Mesenchymal stem cell (in vitro differentiated cells and primary cell): ENCODE data around the gene SLC25A21.

Experiments
- DNase-seq: peaks from one replicate; pipeline ENCODE4 v3.0.0-alpha.2; 2013
- H2AFZ ChIP-seq: one replicate; pipeline ENCODE4 v1.6.1; 2013; ENCODE audit warnings: low read depth, mild to moderate bottlenecking, control low read depth, inconsistent platforms, low read length, moderate library complexity
- H2AK5ac ChIP-seq: 2 replicates; pipeline ENCODE4 v1.6.1; 2013; ENCODE audit warnings: low read length, moderate library complexity, mild to moderate bottlenecking, inconsistent platforms; ENCODE audit not compliant: severe bottlenecking
- H2BK120ac ChIP-seq: one replicate; pipeline ENCODE4 v1.6.1; 2013; ENCODE audit warnings: low read depth, mild to moderate bottlenecking, inconsistent platforms, low read length, moderate library complexity
- H2BK12ac ChIP-seq, 2 experiments: one replicate each; pipeline ENCODE4 v1.6.1; 2013; ENCODE audit warnings: inconsistent platforms in 2 of 2, low read length in 2 of 2, mild to moderate bottlenecking in 2 of 2, moderate library complexity in 2 of 2, control low read depth in 1 of 2
- H2BK15ac ChIP-seq: one replicate; pipeline ENCODE4 v1.6.1; 2013; ENCODE audit warnings: mild to moderate bottlenecking, low read depth, inconsistent platforms; ENCODE audit not compliant: poor library complexity, severe bottlenecking
- H2BK5ac ChIP-seq: 2 replicates; pipeline ENCODE4 v1.6.1; 2013; ENCODE audit warnings: low read depth, mild to moderate bottlenecking, low read length, control low read depth, inconsistent platforms; ENCODE audit not compliant: poor library complexity, severe bottlenecking
- H3K14ac ChIP-seq, 2 experiments: one replicate each; pipeline ENCODE4 v1.6.1; 2013; ENCODE audit warnings: inconsistent platforms in 2 of 2, low read length in 2 of 2, control low read depth in 1 of 2, mild to moderate bottlenecking in 1 of 2, moderate library complexity in 1 of 2
- H3K18ac ChIP-seq, 2 experiments: one replicate each; pipeline ENCODE4 v1.6.1; 2013; ENCODE audit warnings: inconsistent platforms in 2 of 2, low read length in 2 of 2, control low read depth in 1 of 2, low read depth in 1 of 2, mild to moderate bottlenecking in 1 of 2
- H3K23ac ChIP-seq, 2 experiments: one replicate each; pipeline ENCODE4 v1.6.1; 2013; ENCODE audit warnings: inconsistent platforms in 2 of 2, low read length in 2 of 2, mild to moderate bottlenecking in 2 of 2, moderate library complexity in 2 of 2, control low read depth in 1 of 2
- H3K27ac ChIP-seq: 2 replicates; pipeline ENCODE4 v1.5.1; 2013; ENCODE audit warnings: mild to moderate bottlenecking, moderate library complexity, low read length, control low read depth, inconsistent platforms; ENCODE audit not compliant: poor library complexity, severe bottlenecking
- H3K27me3 ChIP-seq, 2 experiments: 2 replicates each; pipeline versions ENCODE4 v1.6.1 to v1.7.0; 2013; ENCODE audit warnings: low read length in 2 of 2, mild to moderate bottlenecking in 2 of 2, moderate library complexity in 2 of 2, control low read depth in 1 of 2, inconsistent platforms in 1 of 2; ENCODE audit not compliant: control insufficient read depth in 1 of 2, insufficient read depth in 1 of 2
- H3K36me3 ChIP-seq, 2 experiments: 2 replicates each; pipeline versions ENCODE4 v1.6.1 to v1.7.0; 2013; ENCODE audit warnings: low read length in 2 of 2, control low read depth in 1 of 2, inconsistent platforms in 1 of 2, low read depth in 1 of 2, mild to moderate bottlenecking in 1 of 2; ENCODE audit not compliant: insufficient read depth in 2 of 2, control insufficient read depth in 1 of 2
- H3K4ac ChIP-seq, 2 experiments: one replicate each; pipeline ENCODE4 v1.6.1; 2013; ENCODE audit warnings: inconsistent platforms in 2 of 2, low read length in 2 of 2, mild to moderate bottlenecking in 2 of 2, moderate library complexity in 2 of 2, control low read depth in 1 of 2, low read depth in 1 of 2
- H3K4me1 ChIP-seq: 2 replicates; pipeline ENCODE4 v1.6.1; 2013; ENCODE audit warnings: low read depth, low read length, control low read depth; ENCODE audit not compliant: control insufficient read depth, insufficient read depth
- H3K4me2 ChIP-seq: 2 replicates; pipeline ENCODE4 v1.6.1; 2013; ENCODE audit warnings: low read length, mild to moderate bottlenecking, inconsistent platforms; ENCODE audit not compliant: poor library complexity, severe bottlenecking
- H3K4me3 ChIP-seq, 2 experiments: 2 replicates each; pipeline versions ENCODE4 v1.5.1 to v1.7.0; 2013; ENCODE audit warnings: low read length in 2 of 2, mild to moderate bottlenecking in 2 of 2, control low read depth in 1 of 2, low read depth in 1 of 2; ENCODE audit not compliant: insufficient read depth in 1 of 2
- H3K79me1 ChIP-seq: replicated peaks from 2 replicates; pipeline ENCODE4 v1.6.1; 2013; ENCODE audit warnings: mild to moderate bottlenecking, control low read depth, low read length, inconsistent platforms; ENCODE audit not compliant: poor library complexity, severe bottlenecking
- H3K9ac ChIP-seq: 2 replicates; pipeline ENCODE4 v1.7.0; 2013; ENCODE audit warnings: mild to moderate bottlenecking, low read length, moderate library complexity
- H3K9me3 ChIP-seq: 2 replicates; pipeline ENCODE4 v1.7.0; 2013; ENCODE audit warnings: mild to moderate bottlenecking, low read length; ENCODE audit not compliant: control insufficient read depth
- H4K8ac ChIP-seq: one replicate; pipeline ENCODE4 v1.6.1; 2013; ENCODE audit warnings: inconsistent platforms, mild to moderate bottlenecking, low read length, moderate library complexity
- H4K91ac ChIP-seq: one replicate; pipeline ENCODE4 v1.6.1; 2013; ENCODE audit warnings: mild to moderate bottlenecking, low read length, inconsistent platforms
- WGBS: methylation state at CpG from one replicate; pipeline ENCODE4 v1.1.7; 2013; ENCODE audit warnings: mixed read lengths; 5-methylcytosine and 5-hydroxymethylcytosine counted together

The SLC25A21 gene

DNA sequence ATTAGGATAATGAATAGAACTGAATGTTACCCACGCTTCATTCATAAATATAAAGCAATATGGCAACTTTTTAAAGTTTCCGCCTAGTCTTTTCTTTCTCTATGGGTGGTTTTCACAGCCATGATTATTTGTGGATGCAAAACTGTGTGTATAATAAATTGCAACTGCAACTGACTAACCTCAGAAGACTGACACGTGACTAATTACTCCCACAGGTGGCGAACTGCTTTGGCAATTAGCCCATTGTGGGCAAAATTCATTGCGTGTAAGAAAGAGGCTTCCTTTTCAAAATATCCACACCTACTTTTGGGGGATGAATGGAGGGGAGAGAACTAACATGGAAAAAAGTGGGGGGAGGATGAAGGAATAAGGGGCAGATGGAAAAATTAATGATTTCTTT lies 79.0 kb downstream of the SLC25A21 start:
- no peak for DNase-seq
- no peak overlapping the region for H4K91ac ChIP-seq
- H3K18ac ChIP-seq = no peak overlapping the region
- no peak overlapping the region for H2BK15ac ChIP-seq
- no peak overlapping the region for H3K4ac ChIP-seq
- no peak overlapping the region for H2AFZ ChIP-seq
- no peaks in the 10 kb centered on the region for H3K9me3 ChIP-seq
- H3K27me3 ChIP-seq = no peaks in the 10 kb centered on the region
- 93% methylated on average over 3 of the region's 5 CpGs for WGBS
- no peak overlapping the region for H2BK5ac ChIP-seq
- H3K36me3 ChIP-seq = no peaks in the 10 kb centered on the region
- H3K79me1 ChIP-seq = no peaks in the 10 kb centered on the region
- no peak overlapping the region for H3K9ac ChIP-seq
- H3K4me2 ChIP-seq = no peak overlapping the region
- peaks cover 5% of the 10 kb centered on the region for H3K4me1 ChIP-seq
- no peak overlapping the region for H3K14ac ChIP-seq
- H2BK120ac ChIP-seq = no peak overlapping the region
- no peak overlapping the region for H2AK5ac ChIP-seq
- H4K8ac ChIP-seq = no peak overlapping the region
- H2BK12ac ChIP-seq = no peak overlapping the region
- no peak overlapping the region for H3K23ac ChIP-seq
- no peak overlapping the region for H3K4me3 ChIP-seq
- H3K27ac ChIP-seq = no peak overlapping the region

- no peaks in the 10 kb centered on the region for H3K9me3 ChIP-seq
- H3K36me3 ChIP-seq = no peaks in the 10 kb centered on the region
- no peak overlapping the region for H2AK5ac ChIP-seq
- H2BK120ac ChIP-seq = no peak overlapping the region
- DNase-seq = peak; percentile 6
- H3K4ac ChIP-seq = no peak overlapping the region
- no peak overlapping the region for H3K4me2 ChIP-seq
- H2BK5ac ChIP-seq = no peak overlapping the region
- no peak overlapping the region for H2BK15ac ChIP-seq
- no peak overlapping the region for H4K91ac ChIP-seq
- WGBS = 75% methylated on average over 2 of the region's 3 CpGs
- H2BK12ac ChIP-seq = no peak overlapping the region
- H3K79me1 ChIP-seq = no peaks in the 10 kb centered on the region
- no peak overlapping the region for H3K27ac ChIP-seq
- H3K4me3 ChIP-seq = no peak overlapping the region
- H4K8ac ChIP-seq = no peak overlapping the region
- H3K23ac ChIP-seq = no peak overlapping the region
- H3K14ac ChIP-seq = no peak overlapping the region
- no peak overlapping the region for H3K18ac ChIP-seq
- H3K27me3 ChIP-seq = no peaks in the 10 kb centered on the region
- H3K9ac ChIP-seq = no peak overlapping the region
- peaks cover 5% of the 10 kb centered on the region for H3K4me1 ChIP-seq
- H2AFZ ChIP-seq = no peak overlapping the region
Observed at GRCh38 chr14:37091651-37092050, 80.8 kb downstream of the SLC25A21 start.

- peak overlapping the region in 1 of 2 experiments; percentile 13 for H3K4ac ChIP-seq
- no peak overlapping the region for H3K4me2 ChIP-seq
- no peak overlapping the region for H3K4me3 ChIP-seq
- H3K27ac ChIP-seq = no peak overlapping the region
- DNase-seq = no peak
- no peak overlapping the region for H3K9ac ChIP-seq
- H3K79me1 ChIP-seq = no peaks in the 10 kb centered on the region
- no peak overlapping the region for H4K8ac ChIP-seq
- WGBS = 77% methylated on average over 6 of the region's 6 CpGs
- H4K91ac ChIP-seq = no peak overlapping the region
- H3K27me3 ChIP-seq = no peaks in the 10 kb centered on the region
- no peak overlapping the region for H3K23ac ChIP-seq
- H2BK120ac ChIP-seq = no peak overlapping the region
- no peak overlapping the region for H2AFZ ChIP-seq
- no peaks in the 10 kb centered on the region for H3K9me3 ChIP-seq
- H3K36me3 ChIP-seq = no peaks in the 10 kb centered on the region
- no peak overlapping the region for H2BK12ac ChIP-seq
- no peak overlapping the region for H2BK15ac ChIP-seq
- peaks cover 5% of the 10 kb centered on the region for H3K4me1 ChIP-seq
- H2AK5ac ChIP-seq = no peak overlapping the region
- H2BK5ac ChIP-seq = no peak overlapping the region
- no peak overlapping the region for H3K18ac ChIP-seq
- no peak overlapping the region for H3K14ac ChIP-seq
Observed at GRCh38 chr14:37090026-37090425, 82.4 kb downstream of the SLC25A21 start.

GRCh38 chr14:37089410-37089809 lies 83.0 kb downstream of the SLC25A21 start:
- H3K4me2 ChIP-seq = no peak overlapping the region
- H3K4me3 ChIP-seq = no peak overlapping the region
- no peak for DNase-seq
- no peaks in the 10 kb centered on the region for H3K9me3 ChIP-seq
- 100% methylated on average over 1 of the region's 3 CpGs for WGBS
- no peak overlapping the region for H3K27ac ChIP-seq
- no peak overlapping the region for H3K14ac ChIP-seq
- H3K9ac ChIP-seq = no peak overlapping the region
- no peak overlapping the region for H2BK120ac ChIP-seq
- no peaks in the 10 kb centered on the region for H3K36me3 ChIP-seq
- H3K18ac ChIP-seq = no peak overlapping the region
- H2BK5ac ChIP-seq = no peak overlapping the region
- no peak overlapping the region for H4K91ac ChIP-seq
- no peak overlapping the region for H2BK15ac ChIP-seq
- peaks cover 5% of the 10 kb centered on the region for H3K4me1 ChIP-seq
- no peak overlapping the region for H2BK12ac ChIP-seq
- no peak overlapping the region for H3K23ac ChIP-seq
- peak overlapping the region; percentile 70 for H2AK5ac ChIP-seq
- no peaks in the 10 kb centered on the region for H3K79me1 ChIP-seq
- H2AFZ ChIP-seq = no peak overlapping the region
- no peaks in the 10 kb centered on the region for H3K27me3 ChIP-seq
- H4K8ac ChIP-seq = no peak overlapping the region
- H3K4ac ChIP-seq = no peak overlapping the region
